GM21515 (cell line): Measurements from ENCODE around the gene ENTPD1.
A peak's percentile ranks its signal among the peaks of the same experiment; 100 is the strongest.
"Not testable (repeated sequence)": the region's sequence is repeated elsewhere in the genome, so short reads cannot be mapped to it uniquely, and the experiment has no call there.

Experiments used
- ATAC-seq: cut with Tn5 transposase; IDR thresholded peaks from one replicate; pipeline ENCODE4 v1.9.1; 2021; ENCODE audit not compliant: unreplicated experiment

ENTPD1 gene

GRCh38 chr10:95861386-95861785 lies 105.4 kb downstream of the ENTPD1 start:
- ATAC-seq = no peak

GRCh38 chr10:95864906-95865813 lies 109.2 kb downstream of the ENTPD1 start:
- peak; percentile 83 for ATAC-seq

GRCh38 chr10:95865814-95866466 lies 110.0 kb downstream of the ENTPD1 start:
- no peak for ATAC-seq

GRCh38 chr10:95866467-95866842 lies 110.5 kb downstream of the ENTPD1 start:
- ATAC-seq = no peak

GRCh38 chr10:95867866-95868265 lies 111.9 kb downstream of the ENTPD1 start:
- ATAC-seq = no peak

- no peak for ATAC-seq
Observed at GRCh38 chr10:95872158-95872711, 116.3 kb downstream of the ENTPD1 start.

- no peak for ATAC-seq
Observed at GRCh38 chr10:95873139-95873538, 117.2 kb downstream of the ENTPD1 start.

GRCh38 chr10:95873651-95874050 lies 117.7 kb downstream of the ENTPD1 start:
- no peak for ATAC-seq

- not testable (repeated sequence) for ATAC-seq
Observed at GRCh38 chr10:95874783-95875182, 118.8 kb downstream of the ENTPD1 start.

- ATAC-seq = no peak
Observed at GRCh38 chr10:95876756-95877155, 120.8 kb downstream of the ENTPD1 start.

- ATAC-seq = no peak
Observed at GRCh38 chr10:95877881-95878280, 121.9 kb downstream of the ENTPD1 start.

- peak; percentile 56 for ATAC-seq
Observed at GRCh38 chr10:95880704-95881103, 124.7 kb downstream of the ENTPD1 start.

- ATAC-seq = no peak
Observed at GRCh38 chr10:95881316-95881715, 125.4 kb downstream of the ENTPD1 start.

GRCh38 chr10:95889830-95890229 lies 133.9 kb downstream of the ENTPD1 start:
- no peak for ATAC-seq

- ATAC-seq = no peak
Observed at GRCh38 chr10:95896071-95896850, 140.3 kb downstream of the ENTPD1 start.

GRCh38 chr10:95905897-95906580 lies 150.1 kb downstream of the ENTPD1 start:
- not testable (repeated sequence) for ATAC-seq

GRCh38 chr10:95906677-95907455 lies 150.9 kb downstream of the ENTPD1 start:
- peak; percentile 28 for ATAC-seq

GRCh38 chr10:95907456-95908253 lies 151.7 kb downstream of the ENTPD1 start, which contains the start of gene CC2D2B:
Gene CC2D2B, plus strand, starts transcription at chr10:95907975. Its CDS starts 3,349 bp downstream, at chr10:95911324.
- peak; percentile 91 for ATAC-seq

GRCh38 chr10:95908450-95908849 lies 152.5 kb downstream of the ENTPD1 start:
- no peak for ATAC-seq
